HG03064 (cell line): ENCODE data around the gene B3GAT1.

Experiments
- ATAC-seq: cut with Tn5 transposase; IDR thresholded peaks from one replicate; pipeline ENCODE4 v1.9.1; 2021; ENCODE audit warnings: low read depth; ENCODE audit not compliant: unreplicated experiment

The B3GAT1 gene

DNA sequence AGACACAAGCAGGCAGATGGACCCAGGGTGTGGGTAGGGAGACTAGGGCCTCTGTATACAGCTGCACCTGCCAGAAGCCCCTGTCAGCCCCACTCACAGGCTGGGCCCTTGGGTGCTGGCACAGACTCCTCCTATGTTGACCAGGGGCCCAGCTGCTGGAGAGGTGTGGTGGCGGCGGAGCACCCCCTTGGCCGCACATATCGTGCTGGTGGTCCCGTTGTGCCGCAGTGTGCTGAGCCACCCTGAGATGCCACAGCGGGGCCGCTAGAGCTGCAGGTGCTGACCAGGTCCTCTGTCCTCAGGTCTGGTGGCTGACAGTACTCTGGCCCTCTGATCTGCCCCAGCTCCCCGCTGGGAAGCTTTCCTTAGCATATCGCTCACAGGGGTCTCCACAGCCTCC is 30.2 kb upstream of the B3GAT1 start:
- no peak for ATAC-seq

DNA sequence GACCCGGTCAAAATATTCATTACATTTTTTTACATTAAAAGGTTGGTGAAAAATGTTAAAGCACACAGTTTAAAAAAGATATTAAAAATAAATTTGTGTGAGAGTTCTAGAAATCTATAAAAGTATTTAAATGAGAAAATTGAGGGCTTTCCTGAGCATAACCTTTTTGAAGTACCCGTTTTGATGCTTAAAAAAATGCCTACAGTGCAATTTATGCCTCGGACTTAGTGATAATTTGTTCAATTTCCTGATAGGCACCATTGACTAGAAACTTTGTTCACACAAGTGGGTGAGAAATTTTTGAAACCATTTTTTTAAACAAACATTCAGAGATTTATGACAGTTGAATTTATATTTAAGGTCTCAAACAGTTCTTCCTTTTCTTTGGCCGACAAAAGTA is 29.7 kb upstream of the B3GAT1 start:
- ATAC-seq = no peak

DNA sequence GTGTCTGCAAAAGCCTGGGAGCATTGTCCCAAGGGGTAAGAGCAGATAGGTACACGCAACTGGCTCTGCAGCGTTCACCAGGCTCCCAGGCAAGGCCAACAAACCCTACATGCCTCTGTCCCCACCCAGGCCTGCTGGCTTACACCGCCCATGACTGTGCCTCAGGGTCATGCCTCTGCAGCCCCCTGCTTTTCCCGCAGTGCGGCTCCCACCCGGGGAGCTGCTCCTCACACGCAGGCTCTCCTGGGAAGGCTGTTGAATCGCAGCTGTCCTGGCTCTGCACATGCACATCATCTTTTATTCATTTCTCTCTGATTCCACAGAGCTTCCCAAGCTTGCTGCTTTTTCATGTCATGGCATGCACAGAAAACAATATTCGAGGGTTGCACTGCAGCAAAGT is 29.2 kb upstream of the B3GAT1 start:
- ATAC-seq = no peak

DNA sequence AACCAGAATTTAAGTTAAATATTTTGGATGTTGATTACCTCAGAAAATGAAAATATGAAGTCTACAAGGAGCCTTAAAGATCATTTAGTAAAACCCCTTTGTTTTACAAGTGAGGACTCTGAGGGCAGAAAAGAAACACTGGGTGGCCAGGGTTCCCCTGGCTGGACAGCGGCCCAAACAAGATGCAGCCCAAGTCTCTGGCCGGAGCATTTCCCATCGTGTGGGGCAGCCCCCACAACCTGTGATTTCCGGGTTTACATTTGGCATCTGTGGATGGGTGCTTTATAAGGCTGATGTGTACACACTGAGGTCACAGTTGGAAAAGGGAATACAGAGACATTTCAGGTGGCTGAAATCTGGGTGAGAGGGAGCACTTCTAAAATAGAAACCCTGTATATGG is 28.8 kb upstream of the B3GAT1 start:
- no peak for ATAC-seq

DNA sequence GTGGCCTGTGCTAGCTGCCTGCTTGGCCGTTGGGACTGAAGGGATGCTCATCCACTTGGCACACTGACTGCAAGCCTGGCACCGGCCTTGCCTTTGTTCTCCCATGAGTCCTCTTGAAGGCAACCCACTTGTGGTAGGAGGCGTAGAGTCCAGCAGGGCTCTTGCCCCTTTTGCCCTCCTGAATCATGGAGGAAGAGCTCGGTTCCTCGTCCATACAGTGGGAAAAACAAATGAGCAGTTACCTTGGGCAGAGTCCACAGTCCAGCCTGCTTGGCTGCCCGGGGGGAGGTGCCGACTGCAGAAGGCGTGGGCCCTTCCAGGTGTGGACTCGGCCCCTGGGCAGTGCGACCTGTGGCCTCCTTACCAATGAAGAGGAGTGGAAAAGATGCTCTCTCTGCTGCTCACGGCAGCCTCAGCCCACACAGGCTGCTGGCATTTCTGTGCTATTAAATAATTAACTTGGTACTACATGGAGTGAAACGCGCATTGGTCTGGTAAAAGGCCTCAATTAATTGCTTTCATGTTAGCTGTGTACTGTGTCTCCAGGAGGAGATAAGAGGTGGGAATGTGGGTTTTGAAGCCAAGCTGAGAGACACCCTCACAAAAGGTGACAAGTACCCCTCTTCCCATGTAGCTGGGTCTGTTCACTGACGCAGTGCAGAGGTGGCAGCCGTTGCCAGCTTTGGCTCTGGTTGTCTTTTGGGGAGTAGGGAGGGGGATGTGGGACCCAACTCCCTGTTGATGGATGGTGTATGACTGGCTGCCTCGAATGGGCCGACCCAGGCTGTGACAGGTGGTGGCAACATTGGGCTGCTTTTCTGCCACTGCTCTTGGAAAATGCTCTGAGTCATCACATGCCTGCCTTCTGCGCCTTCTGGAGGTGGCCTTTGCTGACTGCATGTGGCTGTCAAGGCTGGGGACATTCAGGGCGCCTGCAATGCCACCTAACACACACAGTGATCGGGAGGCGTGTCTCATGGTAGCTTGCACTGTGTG is 26.8 kb upstream of the B3GAT1 start:
- ATAC-seq = no peak

DNA sequence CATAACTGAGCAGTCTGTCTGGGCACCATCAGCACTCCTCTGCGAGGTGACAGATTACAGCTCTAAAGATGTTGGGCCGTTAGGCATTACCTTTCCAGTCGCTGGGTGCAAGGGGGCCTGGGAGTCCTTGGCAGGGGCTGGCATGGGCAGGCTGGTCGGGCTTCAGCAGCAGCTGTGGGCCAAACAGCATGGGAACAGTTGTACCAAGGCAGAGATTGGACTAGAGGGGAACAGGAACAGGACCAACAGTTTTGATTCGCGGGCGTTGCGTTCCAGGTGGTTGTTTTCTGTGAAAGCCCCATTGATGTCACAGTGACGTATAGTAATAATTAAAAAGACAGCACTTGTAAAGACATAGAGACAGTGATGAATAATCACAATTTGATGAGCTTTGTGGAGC is 25.8 kb upstream of the B3GAT1 start:
- ATAC-seq = no peak

DNA sequence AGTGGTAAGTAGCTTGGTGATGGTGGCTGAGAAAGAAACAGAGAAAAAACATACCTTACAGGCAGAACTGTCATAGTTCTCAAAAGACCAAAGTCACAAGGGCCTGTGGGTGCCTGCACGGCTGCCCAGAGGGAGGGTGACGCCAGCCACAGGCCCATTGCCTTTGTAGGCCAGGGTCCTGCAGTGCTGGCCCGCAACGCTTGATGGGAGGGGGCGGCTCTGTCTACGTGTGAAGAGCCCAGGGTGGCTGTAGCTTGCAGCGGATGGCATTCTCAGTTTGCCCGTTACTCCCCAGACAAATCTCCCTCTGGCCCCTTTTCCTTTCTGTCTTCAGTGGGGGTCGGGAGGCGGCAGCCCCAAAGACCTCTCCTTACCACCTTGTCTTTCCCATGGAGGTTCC is 24.7 kb upstream of the B3GAT1 start:
- ATAC-seq = no peak

DNA sequence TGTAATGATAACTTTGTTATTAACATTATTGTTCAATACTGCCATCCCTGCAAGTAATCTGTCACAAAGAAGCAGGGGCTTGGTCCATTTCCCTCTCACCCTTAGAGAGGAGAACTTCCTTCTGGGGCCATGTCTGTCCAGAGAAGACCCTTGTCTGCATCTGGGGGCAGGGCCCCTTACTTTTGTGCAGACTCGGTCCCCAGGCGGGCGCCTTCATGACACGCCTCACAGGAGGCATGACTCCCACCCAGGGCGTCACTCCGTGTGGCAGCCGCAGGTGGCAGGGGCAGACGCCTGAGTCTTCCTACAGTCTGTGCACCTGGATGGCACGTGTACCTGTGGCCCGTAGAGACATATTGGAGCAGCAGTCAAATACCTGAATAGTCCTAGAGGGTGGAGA is 21.8 kb upstream of the B3GAT1 start:
- ATAC-seq = no peak

DNA sequence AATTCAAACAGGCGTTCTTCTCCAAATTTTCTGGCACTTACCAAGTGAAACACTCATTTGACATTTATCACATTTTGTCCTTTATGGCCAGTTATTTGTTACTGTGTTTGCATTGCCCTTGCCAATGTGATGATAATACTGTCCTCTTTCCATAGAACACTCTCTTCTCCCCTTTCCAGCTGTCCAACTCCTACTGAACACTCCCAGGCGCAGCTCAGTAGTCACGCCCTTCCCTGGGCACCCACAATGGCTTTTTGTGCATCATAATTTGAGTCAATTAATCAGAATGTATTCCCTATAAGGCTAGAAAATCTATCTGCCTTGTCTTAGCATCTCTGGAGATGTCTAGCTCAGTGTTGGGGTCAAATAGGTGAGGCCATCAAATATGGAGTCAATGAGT is 21.2 kb upstream of the B3GAT1 start:
- ATAC-seq = no peak

DNA sequence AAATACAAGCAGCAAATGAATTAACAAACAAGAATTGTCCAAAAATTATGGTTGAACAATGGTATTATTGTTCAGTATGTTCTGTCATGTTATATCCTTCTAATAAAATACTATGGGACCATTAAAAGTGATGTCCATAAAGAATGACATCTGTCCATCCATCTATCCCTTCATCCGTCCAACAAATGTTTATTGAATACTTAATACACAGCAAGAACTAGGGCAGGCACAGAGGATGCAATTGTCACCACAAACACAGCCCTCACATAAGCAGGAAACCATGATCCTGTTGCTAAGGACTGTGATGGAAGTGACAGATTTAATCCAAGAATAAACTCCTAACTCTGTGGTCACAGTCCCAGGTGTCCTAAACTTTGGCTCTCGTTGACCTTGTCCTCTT is 20.7 kb upstream of the B3GAT1 start:
- no peak for ATAC-seq

DNA sequence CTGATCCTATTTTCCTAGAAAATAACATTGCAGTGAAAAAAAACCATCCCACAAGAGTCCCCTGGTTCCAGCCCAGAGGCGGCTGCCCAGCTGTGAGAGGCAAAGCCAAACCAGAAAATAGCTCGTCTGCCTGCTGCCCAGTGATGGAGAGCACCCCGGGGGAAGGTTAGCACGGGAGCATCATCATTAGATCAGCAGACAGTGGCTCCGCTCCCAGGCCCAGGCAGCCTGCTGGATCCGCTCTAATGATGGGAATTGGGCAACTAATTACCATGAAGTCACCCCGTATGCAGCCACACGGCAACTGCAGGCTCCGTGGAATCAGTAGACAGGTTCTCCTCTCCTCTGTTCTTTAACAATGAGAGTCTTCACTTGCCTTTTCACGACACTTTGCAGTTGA is 17.1 kb upstream of the B3GAT1 start:
- ATAC-seq = no peak

DNA sequence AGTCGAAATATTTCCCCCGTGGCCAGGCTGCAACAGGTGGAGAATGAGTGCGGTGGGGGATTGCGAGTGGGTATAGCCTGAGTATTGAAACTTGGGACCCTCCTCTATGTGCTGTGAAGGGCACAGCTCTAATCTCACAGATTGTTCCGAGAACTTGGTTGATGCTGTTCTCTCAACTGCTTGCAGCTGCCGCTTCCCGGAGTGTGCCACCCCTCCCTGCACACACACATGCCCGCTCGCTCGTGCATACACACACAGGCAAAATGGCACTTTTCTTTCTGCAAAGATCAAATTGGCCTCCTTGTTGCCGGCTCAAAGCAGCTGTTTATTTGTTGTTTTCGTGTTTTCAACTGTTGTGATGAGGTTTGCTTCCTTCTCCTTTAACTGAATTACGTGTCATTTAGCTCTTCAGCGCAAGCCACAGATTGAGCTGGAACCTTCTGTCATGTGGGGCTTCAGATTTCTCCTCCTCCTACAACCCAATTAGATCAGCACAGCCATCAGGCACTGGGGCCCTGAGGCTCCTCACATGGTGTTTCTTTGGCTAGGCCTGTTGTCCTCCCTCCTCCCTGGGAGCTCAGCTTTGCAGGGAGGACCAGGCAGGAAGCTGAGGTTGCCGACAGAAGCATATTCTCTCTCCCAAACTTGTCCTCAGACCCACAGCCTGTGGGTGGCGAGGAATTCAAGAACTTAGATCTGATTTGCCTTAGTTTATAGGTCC is 13.9 kb upstream of the B3GAT1 start:
- ATAC-seq = no peak

DNA sequence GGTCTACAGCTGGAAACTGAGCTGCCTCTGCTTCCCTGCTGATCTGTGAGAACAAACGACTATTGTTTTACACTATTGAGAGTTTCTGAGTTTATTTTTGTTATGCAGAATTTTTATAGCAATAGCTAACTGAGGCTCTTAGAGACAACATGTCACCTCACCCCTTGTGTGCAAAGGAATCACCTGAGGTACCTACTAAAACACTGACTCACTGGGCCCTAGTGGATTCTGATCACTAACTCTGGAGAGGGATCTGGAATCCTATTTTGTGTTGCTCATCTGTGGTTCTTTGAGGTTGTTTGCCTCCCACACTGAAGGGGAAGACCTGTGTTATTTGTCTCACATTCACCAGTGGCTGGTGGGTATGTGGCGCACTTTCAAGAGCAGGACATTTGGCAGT is 13.4 kb upstream of the B3GAT1 start:
- no peak for ATAC-seq

DNA sequence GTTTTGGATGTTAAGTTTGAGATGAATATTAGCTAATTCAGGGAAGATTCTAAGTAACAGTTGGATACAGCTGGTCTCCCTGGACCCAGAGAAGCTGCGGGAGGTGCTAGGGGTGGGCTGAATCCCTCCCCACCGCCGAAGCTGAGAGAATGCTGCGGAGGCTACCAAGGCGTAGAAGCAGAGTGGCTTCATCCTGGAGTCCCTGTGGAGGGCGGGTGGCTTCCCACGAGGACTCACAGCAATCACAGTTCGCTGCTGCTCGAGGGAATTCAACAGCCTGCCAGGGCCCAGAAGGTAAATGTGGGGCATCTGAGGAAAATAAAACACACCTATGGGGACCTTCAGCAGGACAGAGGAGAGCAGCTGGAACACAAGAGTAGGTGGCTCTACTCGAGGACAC is 11.1 kb upstream of the B3GAT1 start:
- ATAC-seq = no peak

DNA sequence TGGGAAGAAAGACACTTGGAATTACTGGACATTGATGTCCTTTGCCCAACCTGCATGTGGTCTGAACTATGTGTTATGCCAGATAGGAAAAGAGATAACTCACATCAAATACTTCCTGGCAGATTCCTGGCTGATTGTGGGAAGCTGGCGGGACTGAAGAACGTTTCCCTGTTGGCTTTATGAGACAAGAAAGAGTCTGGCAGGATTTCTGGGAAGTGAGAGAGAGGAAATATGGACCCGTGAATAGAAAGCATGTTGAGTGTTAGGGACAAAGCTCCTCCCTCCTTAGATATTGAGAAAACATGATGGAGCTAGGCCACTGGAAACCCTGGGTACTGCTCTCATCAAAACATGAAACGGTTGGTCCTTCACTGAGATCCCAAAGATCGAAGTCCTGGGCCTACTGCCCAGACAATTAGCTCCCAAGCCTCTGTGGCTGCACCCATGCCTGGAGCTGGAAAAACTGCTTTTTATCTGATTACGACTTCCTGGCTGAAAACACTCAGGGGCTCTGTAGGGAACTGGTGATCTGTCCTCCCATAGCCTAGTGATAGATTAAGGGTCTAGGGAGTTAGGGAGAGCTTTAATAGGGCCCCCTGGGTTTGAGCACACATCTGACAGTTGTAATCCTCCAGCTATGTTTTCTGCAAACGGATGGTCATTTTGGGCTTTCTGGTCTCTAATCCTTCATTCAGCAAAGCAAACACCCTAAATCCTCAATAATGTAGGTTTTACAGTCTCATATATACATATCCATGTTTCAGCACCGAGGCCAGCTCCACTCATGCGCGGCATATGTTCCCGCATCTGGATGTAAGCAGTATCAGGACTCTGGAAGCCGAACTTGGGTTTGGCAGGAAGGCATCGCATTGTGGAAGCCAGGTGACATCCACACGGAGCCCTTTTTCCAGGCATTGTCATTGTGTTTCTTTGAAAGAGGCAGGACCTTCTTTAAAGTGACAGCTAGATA is 6.1 kb upstream of the B3GAT1 start:
- ATAC-seq = no peak

DNA sequence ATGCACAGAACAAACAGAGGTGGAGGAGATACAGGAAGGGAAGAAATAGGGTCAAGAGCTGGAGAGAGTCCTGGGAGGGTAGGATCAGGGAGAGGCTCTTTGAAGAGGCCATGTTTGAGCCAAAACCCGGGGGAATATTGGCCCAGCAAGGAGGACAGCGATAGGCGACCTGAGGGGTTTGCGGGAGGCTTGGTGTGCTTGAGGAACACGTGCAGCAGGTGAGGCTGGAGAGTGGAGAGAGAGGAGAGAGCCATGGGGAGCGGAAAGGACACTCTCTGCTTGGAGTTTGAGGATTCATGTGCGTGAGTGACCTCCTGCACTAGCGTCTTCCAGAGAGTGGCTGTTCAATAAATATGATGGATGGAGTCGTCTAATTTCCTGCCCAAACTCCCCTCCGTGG is 4.7 kb upstream of the B3GAT1 start:
- no peak for ATAC-seq

DNA sequence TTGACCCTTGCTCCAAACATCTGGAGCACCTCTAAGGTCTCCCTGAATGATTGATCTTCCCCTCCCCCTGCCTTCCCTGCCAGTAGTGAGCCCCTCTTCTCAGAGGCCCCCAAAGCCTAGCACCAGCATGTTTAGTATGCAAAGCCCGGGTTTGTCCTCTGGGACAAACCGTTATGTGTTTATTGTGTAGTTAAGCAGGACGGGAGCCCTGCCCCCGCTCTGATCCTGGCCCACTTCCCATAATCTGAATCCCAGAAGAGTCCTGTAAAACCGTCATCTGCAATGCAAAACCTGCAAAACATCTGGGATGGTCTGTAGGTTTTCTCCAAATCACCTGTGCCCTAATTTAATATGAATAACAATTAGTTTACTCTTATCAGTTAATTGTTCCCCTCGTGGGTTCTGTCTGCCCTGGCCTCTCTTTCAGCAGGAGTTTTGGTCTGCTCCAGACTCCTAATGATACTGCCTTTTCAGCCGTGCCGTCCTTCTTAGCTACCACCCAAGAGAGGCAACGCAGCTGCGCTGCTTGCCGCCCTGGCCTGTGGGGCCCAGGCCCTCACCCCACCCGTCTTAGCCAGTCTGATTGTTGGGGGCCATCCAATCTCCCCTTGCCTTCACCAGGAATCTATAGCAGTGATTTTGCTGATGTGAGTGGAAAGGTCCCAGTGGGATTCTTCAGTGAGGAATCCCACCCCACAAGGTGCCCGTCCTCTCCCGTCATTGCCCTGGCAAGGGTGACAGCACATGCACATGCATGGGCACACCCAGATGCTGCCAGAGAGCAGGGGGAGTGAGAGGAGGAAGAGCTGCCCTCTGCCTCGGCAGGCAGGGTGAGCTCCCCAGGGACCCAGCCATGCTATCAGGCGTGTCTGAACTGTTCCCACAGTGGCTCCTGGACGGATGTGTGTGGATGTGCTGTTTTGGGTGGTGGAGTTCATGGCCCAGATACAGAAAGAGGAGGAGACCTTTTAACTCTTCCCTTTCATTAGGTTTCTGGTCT is 3.0 kb upstream of the B3GAT1 start:
- ATAC-seq = no peak

DNA sequence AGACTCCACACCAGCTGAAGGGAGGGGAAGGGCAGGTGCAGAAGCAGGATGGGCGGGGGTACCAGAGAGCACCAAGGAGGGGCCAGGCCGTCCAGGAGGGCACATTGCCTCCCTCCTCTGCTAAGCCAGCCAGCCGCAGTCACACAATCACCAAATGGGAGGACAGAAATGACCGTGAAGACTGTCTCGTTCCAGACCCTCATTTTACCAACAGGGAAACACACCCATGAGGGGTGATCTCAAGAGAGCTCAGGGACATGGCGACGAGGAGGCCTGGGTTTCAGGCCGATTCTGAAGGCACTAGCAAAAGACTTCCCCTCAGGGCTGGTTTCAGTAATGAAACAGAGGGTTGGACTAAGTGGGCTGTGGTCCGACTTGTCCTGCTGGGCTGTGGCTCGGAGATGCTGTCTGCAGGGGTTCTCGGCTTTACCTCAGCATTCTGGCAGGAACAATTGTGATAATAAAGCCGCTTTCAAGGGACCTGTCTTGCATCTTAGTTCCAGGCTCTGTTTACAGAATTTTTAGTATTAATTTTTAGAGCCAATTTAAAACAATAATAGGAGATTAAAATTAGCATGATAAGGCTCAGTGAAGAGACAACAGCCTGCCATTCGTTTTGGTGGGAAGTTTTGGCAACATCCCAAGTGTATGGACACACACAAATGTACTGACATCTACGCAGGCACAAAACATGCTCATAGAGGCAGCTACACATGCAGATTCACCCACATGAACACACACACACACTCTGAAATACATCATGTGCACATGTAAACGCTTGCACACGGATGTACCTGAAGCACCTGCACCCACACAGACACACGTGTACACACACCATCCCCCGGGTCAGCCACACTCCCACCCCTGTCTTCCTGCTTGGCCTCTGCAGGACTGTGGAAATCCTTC is 2.0 kb upstream of the B3GAT1 start:
- ATAC-seq = no peak
